Heart left ventricle (tissue), 16 donors: ENCODE results near the gene KCTD17. TPM values are rescaled to one million over a fixed set of nuclear protein-coding genes. Genes with fewer than 3 reads are reported as not detected.
A peak's percentile ranks its signal among the peaks of the same experiment; 100 is the strongest.

Experiments
- ATAC-seq, 4 donors: fragments of 200-7000 bp; cut with Tn5 transposase; one replicate each; pipeline ENCODE4 v1.9.1; 2020 to 2022; ENCODE audit warnings: moderate library complexity in 4 of 4, mild to moderate bottlenecking in 3 of 4, moderate number of reproducible peaks in 1 of 4
- DNase-seq, 5 donors: peaks; one replicate each; pipeline ENCODE4 v3.0.0-alpha.2; 2020
- H3K27ac ChIP-seq, 12 donors: fragments of 200-600 bp; sonication (generic) in 4 of 12; one replicate each; pipeline versions ENCODE4 v1.5.0 to v1.8.0; 2016 to 2022; ENCODE audit warnings: mild to moderate bottlenecking in 2 of 12
- H3K27me3 ChIP-seq, 9 donors: fragments of 200-600 bp; sonication (generic) in 2 of 9; one replicate each; pipeline versions ENCODE4 v1.5.1 to v1.8.0; 2016 to 2022; ENCODE audit warnings: mild to moderate bottlenecking in 3 of 9
- H3K36me3 ChIP-seq, 9 donors: fragments of 200-600 bp; sonication (generic) in 2 of 9; one replicate each; pipeline versions ENCODE4 v1.5.0 to v1.8.0; 2018 to 2022; ENCODE audit warnings: mild to moderate bottlenecking in 2 of 9
- H3K4me1 ChIP-seq, 12 donors: fragments of 200-600 bp; sonication (generic) in 4 of 12; one replicate each; pipeline versions ENCODE4 v1.5.0 to v1.8.0; 2016 to 2022; ENCODE audit warnings: mild to moderate bottlenecking in 3 of 12
- H3K4me3 ChIP-seq, 12 donors: fragments of 200-600 bp; sonication (generic) in 4 of 12; one replicate each; pipeline versions ENCODE4 v1.5.0 to v1.8.0; 2017 to 2022; ENCODE audit warnings: mild to moderate bottlenecking in 9 of 12, moderate library complexity in 4 of 12
- H3K9me3 ChIP-seq, 12 donors: fragments of 200-600 bp; sonication (generic) in 4 of 12; one replicate each; pipeline versions ENCODE4 v1.5.0 to v1.8.0; 2016 to 2022; ENCODE audit warnings: mild to moderate bottlenecking in 1 of 12
- POLR2A ChIP-seq, 2 donors: fragments of 450-650 bp; IDR thresholded peaks; one replicate each; pipeline ENCODE4 v1.6.1; 2017; ENCODE audit warnings: antibody characterized with exemption in 2 of 2, mild to moderate bottlenecking in 2 of 2, moderate library complexity in 2 of 2
- WGBS, 4 donors: extraction: QIAGEN DNeasy Blood & Tissue Kit in 2 of 4; methylation state at CpG; one replicate each; pipeline versions ENCODE4 v1.1.5 to v1.1.7; 2013 to 2018; 5-methylcytosine and 5-hydroxymethylcytosine counted together
- intact Hi-C, 10 donors: fragments of 100-400 bp; cut with DNase I; formaldehyde crosslinking; loops; one replicate each; pipeline versions ENCODE4 v1.11.1 to v1.14.2; 2022
- polyA plus RNA-seq, 2 donors: library from polyadenylated mRNA; stranded (reverse); fragments of 200-250 nt; gene quantifications; one replicate each; pipeline ENCODE4 v1.2.3, GENCODE V29; 2013
- total RNA-seq, 9 donors: library from RNA; depleted of rRNA in 2 of 9; stranded (reverse); fragments of >200 nt in 2 of 9; fragmentation: NEBNext Ultra II Directional in 3 of 9; extraction: Animal tissue kit (Norgen Biotek cat#: 25700) in 3 of 9; gene quantifications; one replicate each; pipeline versions ENCODE4 v1.1.0 to v1.2.4, GENCODE V29; 2016 to 2023
- TF ChIP-seq, protein P1 (sequence below), 12 donors: fragments of 200-600 bp; sonication (generic) in 4 of 12; IDR thresholded peaks; one replicate each; pipeline versions ENCODE4 v1.5.0 to v1.8.0; 2018 to 2022; ENCODE audit warnings: antibody characterized with exemption in 12 of 12, mild to moderate bottlenecking in 5 of 12
- donor health status: ischemic (EF 13 %, LVEDD 7.1; RV severe dilation, severe dysfunction).
- donor health status: healthy with polysubstance abuse.
- donor health status: DM: no; HTN: yes; CAD: no.
- donor health status: DM: no; HTN: no; CAD: no.
- donor health status: ischemic (EF 25% LVEDD 6.9; RV normal size, moderate dysfunction).
- donor health status: ischemic (EF 25% LVEDD 5.7; RV mildly dilated, moderate dysfunction).
- donor health status: healthy.
- donor health status: DM: yes; HTN: yes; CAD: no.
- donor health status: ischemic (EF 35%, LVEDD 5.7; RV mildly dilated, moderate dysfunction).
- donor health status: nonischemic (EF 11% LVEDD 7.7; RV severe dilation, severe dysfunction).
- donor health status: DM: yes; HTN: yes; CAD: no.
- donor health status: PGD.
- donor health status: ischemic (EF 29% LVEDD 5.4; RV normal size, mild dysfunction).
- donor health status: nonischemic (EF 23%, LVEDD 6.1; RV moderate dilation, normal function).

KCTD17 gene
- total and polyA plus RNA-seq, 11 donors: 10.8 to 62.0 (median 17.3) TPM

DNA sequence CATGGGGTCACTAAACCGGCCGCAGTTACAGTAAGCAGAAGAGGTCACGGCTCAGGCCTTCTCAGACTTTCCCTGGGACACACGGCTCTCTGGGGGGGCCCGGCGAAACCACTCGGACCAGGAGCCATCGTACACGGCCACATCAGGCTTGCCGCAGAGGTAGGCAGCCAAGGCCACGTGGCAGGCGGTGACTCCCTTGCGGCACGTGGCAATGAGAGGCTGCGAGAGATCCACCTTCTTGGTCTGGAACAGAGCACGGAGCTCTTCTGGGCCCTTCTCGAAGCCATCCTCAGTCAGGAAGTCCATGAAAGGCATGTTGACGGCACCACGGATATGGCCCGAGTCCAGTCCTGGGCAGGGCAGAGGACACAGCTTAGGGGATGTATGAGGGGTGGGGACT is 40.6 kb upstream of the KCTD17 start:
- WGBS, 4 donors: 83 to 87% (median 84%) methylated on average over 11 to 20 of the region's 20 CpGs
- no peak for TF ChIP-seq POLR2A (IDR thresholded peaks at IDR 0.05)
- TF ChIP-seq, protein P1, sequence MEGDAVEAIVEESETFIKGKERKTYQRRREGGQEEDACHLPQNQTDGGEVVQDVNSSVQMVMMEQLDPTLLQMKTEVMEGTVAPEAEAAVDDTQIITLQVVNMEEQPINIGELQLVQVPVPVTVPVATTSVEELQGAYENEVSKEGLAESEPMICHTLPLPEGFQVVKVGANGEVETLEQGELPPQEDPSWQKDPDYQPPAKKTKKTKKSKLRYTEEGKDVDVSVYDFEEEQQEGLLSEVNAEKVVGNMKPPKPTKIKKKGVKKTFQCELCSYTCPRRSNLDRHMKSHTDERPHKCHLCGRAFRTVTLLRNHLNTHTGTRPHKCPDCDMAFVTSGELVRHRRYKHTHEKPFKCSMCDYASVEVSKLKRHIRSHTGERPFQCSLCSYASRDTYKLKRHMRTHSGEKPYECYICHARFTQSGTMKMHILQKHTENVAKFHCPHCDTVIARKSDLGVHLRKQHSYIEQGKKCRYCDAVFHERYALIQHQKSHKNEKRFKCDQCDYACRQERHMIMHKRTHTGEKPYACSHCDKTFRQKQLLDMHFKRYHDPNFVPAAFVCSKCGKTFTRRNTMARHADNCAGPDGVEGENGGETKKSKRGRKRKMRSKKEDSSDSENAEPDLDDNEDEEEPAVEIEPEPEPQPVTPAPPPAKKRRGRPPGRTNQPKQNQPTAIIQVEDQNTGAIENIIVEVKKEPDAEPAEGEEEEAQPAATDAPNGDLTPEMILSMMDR (IDR thresholded peaks at IDR 0.05): no peak
- Histone ChIP-seq H3K36me3 (no peaks in the 10 kb centered on the region), H3K4me1 (peaks cover 0 to 44% (median 22%) of the 10 kb centered on the region in 12 donors), H3K9me3 (no peaks in the 10 kb centered on the region), H3K4me3 (no peak overlapping the region), H3K27me3 (no peaks in the 10 kb centered on the region), H3K27ac (no peak overlapping the region)
- peak in 1 of 5 donors; percentile 29 for DNase-seq
- intact Hi-C loops: no loop called here
- peak in 2 of 4 donors; percentile 10 to 12 for ATAC-seq

DNA sequence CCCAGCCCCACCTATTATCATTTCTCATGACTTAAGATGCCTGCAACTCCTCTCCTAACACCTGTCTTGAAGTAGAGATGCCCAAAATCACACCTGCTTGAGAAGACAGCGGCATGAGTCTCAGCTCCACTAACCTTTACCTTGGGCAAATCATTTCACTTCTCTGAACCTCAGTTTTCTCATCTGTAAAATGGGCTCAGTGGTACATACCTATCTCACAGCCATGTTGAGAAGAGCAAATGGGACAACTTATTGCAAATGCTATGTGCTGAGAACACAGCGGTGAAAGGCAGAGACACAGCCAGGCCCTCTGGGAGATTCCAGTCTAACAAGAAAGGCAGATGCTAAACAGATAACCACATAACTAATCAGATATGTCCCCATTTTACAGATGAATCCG is 40.1 kb upstream of the KCTD17 start:
- intact Hi-C loops: no loop called here
- Histone ChIP-seq H3K4me1 (peaks cover 0 to 46% (median 22%) of the 10 kb centered on the region in 12 donors), H3K27ac (peak overlapping the region in 5 of 12 donors; percentile 53 to 67 (median 61)), H3K9me3 (no peaks in the 10 kb centered on the region), H3K4me3 (no peak overlapping the region), H3K27me3 (no peaks in the 10 kb centered on the region), H3K36me3 (peaks cover 0 to 5% (median 0%) of the 10 kb centered on the region in 9 donors)
- 93 to 100% (median 96%) methylated on average over 3 of the region's 3 CpGs for WGBS, 4 donors
- TF ChIP-seq, protein P1 (IDR thresholded peaks at IDR 0.05): no peak
- TF ChIP-seq POLR2A (IDR thresholded peaks at IDR 0.05): no peak
- DNase-seq (no peak), ATAC-seq (no peak)

DNA sequence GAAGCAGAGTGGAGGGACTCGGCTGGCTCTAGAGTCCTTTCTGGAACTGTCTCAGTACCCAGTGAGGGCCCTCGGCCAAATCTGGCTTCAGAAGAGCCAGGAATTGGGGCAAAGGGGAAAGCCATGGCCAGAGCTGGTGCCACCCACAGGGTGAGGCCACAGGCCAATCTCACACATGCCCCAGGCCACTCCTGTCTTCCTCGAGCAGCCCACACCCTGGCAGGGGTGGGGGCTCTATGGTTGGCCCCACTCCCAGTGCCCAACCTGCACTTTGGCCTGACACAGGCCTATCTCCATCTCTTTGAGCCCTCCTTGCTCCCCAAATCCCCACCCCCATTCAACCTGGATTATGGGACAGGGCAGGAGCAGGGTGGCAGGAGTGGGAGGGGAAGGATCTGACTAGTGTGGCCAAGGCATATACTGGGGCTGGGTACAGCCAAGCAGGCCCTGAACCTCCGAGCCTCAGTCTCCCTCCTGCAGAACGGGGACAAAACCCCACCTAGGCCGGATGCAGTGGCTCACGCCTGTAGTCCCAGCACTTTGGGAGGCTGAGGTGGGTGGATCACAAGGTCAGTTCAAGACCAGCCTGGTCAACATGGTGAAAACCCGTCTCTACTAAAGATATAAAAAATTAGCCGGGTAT is 39.2 kb upstream of the KCTD17 start:
- WGBS, 4 donors: 77 to 93% (median 84%) methylated on average over 8 to 9 of the region's 9 CpGs
- ATAC-seq: peak; percentile 72 to 88 (median 82)

DNA sequence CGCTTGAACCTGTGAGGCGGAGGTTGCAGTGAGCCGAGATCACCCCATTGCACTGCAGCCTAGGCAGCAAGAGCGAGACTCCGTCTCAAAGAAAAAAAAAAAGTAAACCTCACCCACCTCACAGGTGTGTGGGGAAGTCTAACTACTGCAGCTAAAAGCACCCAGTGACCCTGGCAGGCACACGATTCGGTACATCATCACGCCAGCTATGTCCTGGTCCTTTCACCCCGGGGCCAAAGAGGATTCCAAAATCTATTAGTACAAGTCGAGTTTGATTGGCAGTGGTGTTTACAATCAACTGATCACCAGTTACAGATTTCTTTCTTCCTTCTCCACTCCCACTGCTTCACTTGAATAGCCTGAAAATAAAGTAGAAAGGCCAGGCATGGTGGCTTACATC is 38.6 kb upstream of the KCTD17 start:
- H3K4me3 ChIP-seq: no peak overlapping the region
- no peaks in the 10 kb centered on the region for H3K27me3 ChIP-seq
- 76 to 93% (median 86%) methylated on average over 10 of the region's 10 CpGs for WGBS, 4 donors
- intact Hi-C loops: no loop called here
- H3K27ac ChIP-seq: peak overlapping the region in 3 of 12 donors; percentile 61 to 67 (median 64)
- TF ChIP-seq POLR2A (IDR thresholded peaks at IDR 0.05): no peak
- TF ChIP-seq, protein P1 (IDR thresholded peaks at IDR 0.05): no peak
- H3K4me1 ChIP-seq: peaks cover 4 to 61% (median 30%) of the 10 kb centered on the region in 12 donors
- peak in 1 of 5 donors; percentile 10 for DNase-seq
- no peaks in the 10 kb centered on the region for H3K9me3 ChIP-seq
- ATAC-seq: no peak
- peaks cover 0 to 10% (median 0%) of the 10 kb centered on the region in 9 donors for H3K36me3 ChIP-seq

More for the DNA sequence above, 39.2 kb upstream of the KCTD17 start:
- no peak overlapping the region for H3K4me3 ChIP-seq
- no peak for TF ChIP-seq POLR2A (IDR thresholded peaks at IDR 0.05)
- TF ChIP-seq, protein P1 (IDR thresholded peaks at IDR 0.05): no peak
- DNase-seq: peak in 4 of 5 donors; percentile 50 to 84 (median 70)
- H3K27me3 ChIP-seq: no peaks in the 10 kb centered on the region
- intact Hi-C loops: no loop called here
- H3K4me1 ChIP-seq: peaks cover 0 to 55% (median 27%) of the 10 kb centered on the region in 12 donors
- no peaks in the 10 kb centered on the region for H3K9me3 ChIP-seq
- H3K36me3 ChIP-seq: peaks cover 0 to 10% (median 0%) of the 10 kb centered on the region in 9 donors
- H3K27ac ChIP-seq: peak overlapping the region in 8 of 12 donors; percentile 28 to 67 (median 58)
